ENCODE results near the gene RAB27A. TPM values are rescaled to one million over a fixed set of nuclear protein-coding genes. Genes with fewer than 3 reads are reported as not detected.
"Not testable (repeated sequence)": the region's sequence is repeated elsewhere in the genome, so short reads cannot be mapped to it uniquely, and the experiment has no call there.

RAB27A gene
- total RNA-seq, 2 experiments from 2014 or later: 122 to 125 TPM

DNA sequence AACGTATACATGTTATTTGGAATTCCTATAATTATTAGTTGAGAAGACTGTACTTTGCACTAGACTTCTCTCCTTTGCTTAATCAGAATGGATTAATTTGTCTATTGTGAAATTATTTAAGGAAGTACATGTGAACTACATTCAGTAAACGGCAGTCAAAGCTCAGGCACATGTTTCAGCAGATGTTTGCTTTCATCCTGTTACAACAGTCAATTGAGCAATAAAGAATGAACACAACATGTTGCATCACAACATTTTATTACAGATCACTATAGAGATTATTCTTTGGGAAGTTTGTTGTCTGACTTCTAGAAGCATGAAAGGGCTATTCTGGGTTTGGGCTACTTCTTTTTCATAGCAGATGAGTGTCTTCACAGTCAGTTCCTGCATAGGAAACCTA is 39.2 kb downstream of the RAB27A start:
- no peaks in the 10 kb centered on the region for H3K9me3 Mint-ChIP-seq
- peaks cover 76% of the 10 kb centered on the region for H3K4me1 Mint-ChIP-seq (ENCODE audit: low read depth)
- no peak for ATAC-seq
- ChIA-PET CTCF (interaction anchor here (0.8 to 1.9 kb wide), 7 partner anchors 10 to 40 kb away, joined by 3 to 8 read pairs (median 3); no protein-coding TSS in a partner anchor), POLR2A (interaction anchor here (1.3 to 1.9 kb wide), 8 partner anchors 10 to 41 kb away, joined by 3 to 11 read pairs (median 5); no protein-coding TSS in a partner anchor)
- peak overlapping the region; percentile 86 for H3K27ac Mint-ChIP-seq
- TF ChIP-seq, protein P1, sequence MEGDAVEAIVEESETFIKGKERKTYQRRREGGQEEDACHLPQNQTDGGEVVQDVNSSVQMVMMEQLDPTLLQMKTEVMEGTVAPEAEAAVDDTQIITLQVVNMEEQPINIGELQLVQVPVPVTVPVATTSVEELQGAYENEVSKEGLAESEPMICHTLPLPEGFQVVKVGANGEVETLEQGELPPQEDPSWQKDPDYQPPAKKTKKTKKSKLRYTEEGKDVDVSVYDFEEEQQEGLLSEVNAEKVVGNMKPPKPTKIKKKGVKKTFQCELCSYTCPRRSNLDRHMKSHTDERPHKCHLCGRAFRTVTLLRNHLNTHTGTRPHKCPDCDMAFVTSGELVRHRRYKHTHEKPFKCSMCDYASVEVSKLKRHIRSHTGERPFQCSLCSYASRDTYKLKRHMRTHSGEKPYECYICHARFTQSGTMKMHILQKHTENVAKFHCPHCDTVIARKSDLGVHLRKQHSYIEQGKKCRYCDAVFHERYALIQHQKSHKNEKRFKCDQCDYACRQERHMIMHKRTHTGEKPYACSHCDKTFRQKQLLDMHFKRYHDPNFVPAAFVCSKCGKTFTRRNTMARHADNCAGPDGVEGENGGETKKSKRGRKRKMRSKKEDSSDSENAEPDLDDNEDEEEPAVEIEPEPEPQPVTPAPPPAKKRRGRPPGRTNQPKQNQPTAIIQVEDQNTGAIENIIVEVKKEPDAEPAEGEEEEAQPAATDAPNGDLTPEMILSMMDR (IDR thresholded peaks at IDR 0.05): no peak
- H3K4me3 Mint-ChIP-seq: no peak overlapping the region
- no peak for DNase-seq
- intact Hi-C loops (cut with micrococcal nuclease): no loop called here
- no peaks in the 10 kb centered on the region for H3K27me3 Mint-ChIP-seq
- peaks cover 58% of the 10 kb centered on the region for H3K36me3 Mint-ChIP-seq (ENCODE audit: low read depth)

DNA sequence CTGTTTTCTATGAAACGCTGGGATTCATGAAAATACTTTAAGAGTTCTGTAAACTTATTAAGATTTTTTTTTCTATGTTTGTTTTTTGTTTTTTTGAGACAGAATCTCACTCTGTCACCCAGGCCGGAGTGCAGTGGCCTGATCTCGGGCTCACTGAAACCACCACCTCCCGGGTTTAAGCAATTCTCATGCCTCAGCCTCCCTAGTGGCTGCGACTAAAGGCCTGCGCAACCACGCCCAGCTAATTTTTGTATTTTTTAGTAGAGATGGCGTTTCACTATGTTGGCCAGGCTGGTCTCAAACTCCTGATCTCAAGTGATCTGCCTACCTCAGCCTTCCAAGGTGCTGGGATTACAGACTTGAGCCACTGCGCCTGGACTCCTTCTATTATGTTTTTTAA is 39.7 kb downstream of the RAB27A start:
- peaks cover 76% of the 10 kb centered on the region for H3K4me1 Mint-ChIP-seq (ENCODE audit: low read depth)
- POLR2A ChIA-PET: interaction anchor here (1.3 to 1.9 kb wide), 6 partner anchors 9 to 41 kb away, joined by 3 to 11 read pairs (median 4); no protein-coding TSS in a partner anchor
- H3K4me3 Mint-ChIP-seq; DNase-seq; H3K27ac Mint-ChIP-seq; intact Hi-C loops (cut with micrococcal nuclease); H3K9me3 Mint-ChIP-seq; ATAC-seq; H3K27me3 Mint-ChIP-seq: not testable (repeated sequence)
- CTCF ChIA-PET: interaction anchor here (0.8 to 1.9 kb wide), 3 partner anchors 17 to 32 kb away, joined by 3 to 8 read pairs (median 4); no protein-coding TSS in a partner anchor
- H3K36me3 Mint-ChIP-seq (ENCODE audit: low read depth): peaks cover 53% of the 10 kb centered on the region

DNA sequence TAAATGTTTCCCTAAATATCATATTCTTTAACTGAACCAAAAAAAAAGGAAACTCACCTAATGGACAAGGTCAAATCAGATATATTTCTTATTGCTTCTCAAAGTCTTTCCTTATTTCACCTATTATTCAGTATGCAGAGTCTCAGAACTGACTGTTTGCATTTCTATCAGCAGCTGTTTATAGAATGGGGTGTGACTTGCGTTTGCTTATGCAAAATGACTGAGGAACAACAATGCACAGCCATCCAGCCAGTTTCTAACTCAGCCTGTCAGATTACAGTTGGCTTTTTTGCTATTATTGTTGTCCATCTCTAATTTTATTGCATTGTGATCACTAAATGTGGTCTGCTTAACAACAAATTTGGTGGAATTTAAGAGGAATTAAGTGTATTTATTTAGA is 40.7 kb downstream of the RAB27A start:
- no peak overlapping the region for H3K4me3 Mint-ChIP-seq
- intact Hi-C loops (cut with micrococcal nuclease): no loop called here
- no peak for ATAC-seq
- DNase-seq: no peak
- no peaks in the 10 kb centered on the region for H3K9me3 Mint-ChIP-seq
- CTCF ChIA-PET: interaction anchor here (0.7 to 2.6 kb wide), 2 partner anchors 18 to 31 kb away, joined by 3 to 7 read pairs; no protein-coding TSS in a partner anchor
- no peaks in the 10 kb centered on the region for H3K27me3 Mint-ChIP-seq
- POLR2A ChIA-PET: no interaction called here
- peaks cover 54% of the 10 kb centered on the region for H3K36me3 Mint-ChIP-seq (ENCODE audit: low read depth)
- H3K27ac Mint-ChIP-seq: peak overlapping the region; percentile 9
- H3K4me1 Mint-ChIP-seq (ENCODE audit: low read depth): peaks cover 75% of the 10 kb centered on the region
- TF ChIP-seq, protein P1 (IDR thresholded peaks at IDR 0.05): no peak

DNA sequence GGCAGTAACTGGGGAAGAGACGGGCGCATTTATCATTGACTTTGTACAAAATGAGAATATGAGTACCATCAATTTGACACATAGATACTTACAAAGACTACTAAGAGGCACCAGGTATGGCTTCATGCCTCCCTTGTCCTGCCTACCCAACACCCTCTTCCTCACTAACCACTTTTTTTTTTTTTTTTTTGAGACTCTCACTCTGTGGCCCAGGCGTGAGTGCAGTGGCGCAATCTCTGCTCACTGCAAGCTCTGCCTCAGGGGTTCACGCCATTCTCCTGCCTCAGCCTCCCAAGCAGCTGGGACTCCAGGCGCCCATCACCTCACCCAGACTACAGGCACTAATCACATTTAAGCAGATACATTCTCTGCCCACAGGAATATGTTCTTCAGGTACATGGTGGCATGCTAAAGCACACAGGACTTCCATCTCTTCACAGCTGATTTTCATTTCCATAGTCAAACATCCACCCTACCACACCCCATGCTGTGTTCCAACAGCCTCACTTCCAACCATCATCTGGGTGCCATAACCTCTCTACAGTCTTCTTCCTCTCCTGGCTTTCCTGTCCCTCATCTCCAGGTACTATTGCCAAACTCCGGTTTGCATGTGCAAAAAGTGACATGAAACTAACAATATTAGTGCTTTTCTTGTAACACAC is 41.7 kb downstream of the RAB27A start:
- H3K27ac Mint-ChIP-seq: peak overlapping the region; percentile 77
- ChIA-PET CTCF (interaction anchor here (2.6 kb wide), 1 partner anchor 19 kb away, joined by 7 read pairs; no protein-coding TSS in a partner anchor), POLR2A (interaction anchor here (0.7 to 1.4 kb wide), 2 partner anchors 10 to 20 kb away, joined by 4 to 6 read pairs; no protein-coding TSS in a partner anchor)
- no peaks in the 10 kb centered on the region for H3K9me3 Mint-ChIP-seq
- H3K27me3 Mint-ChIP-seq: no peaks in the 10 kb centered on the region
- H3K36me3 Mint-ChIP-seq (ENCODE audit: low read depth): peaks cover 57% of the 10 kb centered on the region
- H3K4me3 Mint-ChIP-seq: no peak overlapping the region
- DNase-seq: no peak
- intact Hi-C loops (cut with micrococcal nuclease): no loop called here
- TF ChIP-seq, protein P1 (IDR thresholded peaks at IDR 0.05): no peak
- peaks cover 76% of the 10 kb centered on the region for H3K4me1 Mint-ChIP-seq (ENCODE audit: low read depth)
- ATAC-seq: peak; percentile 50

DNA sequence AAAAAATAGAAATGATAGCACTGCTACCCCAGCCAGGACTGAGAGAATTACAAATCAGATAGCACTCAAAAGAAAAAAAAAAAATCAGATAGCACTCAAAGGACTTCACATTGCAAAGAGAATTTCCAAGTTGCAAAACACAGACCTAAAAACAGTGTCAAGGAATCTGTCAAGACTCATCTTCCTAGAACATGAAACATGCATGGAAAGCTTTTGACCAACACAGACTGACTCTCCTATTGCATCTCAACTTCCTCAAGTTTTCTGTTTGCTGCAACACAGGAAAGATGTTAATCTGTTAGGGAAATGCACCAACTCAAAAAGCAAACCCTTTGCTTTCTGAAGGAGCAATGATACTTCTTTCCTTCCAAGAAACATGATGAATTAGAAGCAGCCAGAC is 42.3 kb downstream of the RAB27A start:
- peak overlapping the region; percentile 77 for H3K27ac Mint-ChIP-seq
- H3K4me3 Mint-ChIP-seq: no peak overlapping the region
- H3K9me3 Mint-ChIP-seq: no peaks in the 10 kb centered on the region
- intact Hi-C loops (cut with micrococcal nuclease): no loop called here
- CTCF ChIA-PET: interaction anchor here (1.1 to 2.6 kb wide), 2 partner anchors 20 to 23 kb away, joined by 4 to 7 read pairs; no protein-coding TSS in a partner anchor
- H3K4me1 Mint-ChIP-seq (ENCODE audit: low read depth): peaks cover 77% of the 10 kb centered on the region
- ATAC-seq (no peak), DNase-seq (no peak)
- no peaks in the 10 kb centered on the region for H3K27me3 Mint-ChIP-seq
- POLR2A ChIA-PET: interaction anchor here (0.7 to 1.4 kb wide), 5 partner anchors 8 to 33 kb away, joined by 3 to 6 read pairs (median 4); no protein-coding TSS in a partner anchor
- H3K36me3 Mint-ChIP-seq (ENCODE audit: low read depth): peaks cover 57% of the 10 kb centered on the region
- TF ChIP-seq, protein P1 (IDR thresholded peaks at IDR 0.05): no peak
